ENCODE data around the gene GP5. TPM values are rescaled to one million over a fixed set of nuclear protein-coding genes. Genes with fewer than 3 reads are reported as not detected.

Gene GP5
- total RNA-seq, 1 donor from 2014 or later = 0.15 TPM

DNA sequence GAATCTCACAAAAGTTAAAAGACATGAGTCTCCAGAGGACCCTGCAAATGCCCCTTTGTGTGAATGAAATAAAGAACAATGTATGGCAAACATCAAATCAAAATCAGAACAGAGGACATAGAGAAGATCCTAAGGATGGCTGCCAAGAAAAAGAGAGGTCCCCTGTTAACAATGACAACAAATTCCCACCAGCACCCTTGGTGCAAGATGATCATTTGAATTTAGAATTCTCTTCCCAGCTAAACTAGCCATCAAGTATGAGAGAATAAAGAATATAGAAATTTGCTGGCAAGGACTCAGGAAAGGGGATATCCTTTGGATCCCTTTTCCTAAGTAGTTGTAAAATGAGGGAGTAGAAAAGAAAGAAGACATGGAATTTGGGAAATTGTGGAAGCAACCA is 8.2 kb downstream of the GP5 start:
- no peak overlapping the region for H3K4me3 Mint-ChIP-seq (ENCODE audit: unreplicated experiment)
- TF ChIP-seq, protein P1, sequence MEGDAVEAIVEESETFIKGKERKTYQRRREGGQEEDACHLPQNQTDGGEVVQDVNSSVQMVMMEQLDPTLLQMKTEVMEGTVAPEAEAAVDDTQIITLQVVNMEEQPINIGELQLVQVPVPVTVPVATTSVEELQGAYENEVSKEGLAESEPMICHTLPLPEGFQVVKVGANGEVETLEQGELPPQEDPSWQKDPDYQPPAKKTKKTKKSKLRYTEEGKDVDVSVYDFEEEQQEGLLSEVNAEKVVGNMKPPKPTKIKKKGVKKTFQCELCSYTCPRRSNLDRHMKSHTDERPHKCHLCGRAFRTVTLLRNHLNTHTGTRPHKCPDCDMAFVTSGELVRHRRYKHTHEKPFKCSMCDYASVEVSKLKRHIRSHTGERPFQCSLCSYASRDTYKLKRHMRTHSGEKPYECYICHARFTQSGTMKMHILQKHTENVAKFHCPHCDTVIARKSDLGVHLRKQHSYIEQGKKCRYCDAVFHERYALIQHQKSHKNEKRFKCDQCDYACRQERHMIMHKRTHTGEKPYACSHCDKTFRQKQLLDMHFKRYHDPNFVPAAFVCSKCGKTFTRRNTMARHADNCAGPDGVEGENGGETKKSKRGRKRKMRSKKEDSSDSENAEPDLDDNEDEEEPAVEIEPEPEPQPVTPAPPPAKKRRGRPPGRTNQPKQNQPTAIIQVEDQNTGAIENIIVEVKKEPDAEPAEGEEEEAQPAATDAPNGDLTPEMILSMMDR (IDR thresholded peaks at IDR 0.05; ENCODE audit: partially characterized antibody, unreplicated experiment) = no peak

DNA sequence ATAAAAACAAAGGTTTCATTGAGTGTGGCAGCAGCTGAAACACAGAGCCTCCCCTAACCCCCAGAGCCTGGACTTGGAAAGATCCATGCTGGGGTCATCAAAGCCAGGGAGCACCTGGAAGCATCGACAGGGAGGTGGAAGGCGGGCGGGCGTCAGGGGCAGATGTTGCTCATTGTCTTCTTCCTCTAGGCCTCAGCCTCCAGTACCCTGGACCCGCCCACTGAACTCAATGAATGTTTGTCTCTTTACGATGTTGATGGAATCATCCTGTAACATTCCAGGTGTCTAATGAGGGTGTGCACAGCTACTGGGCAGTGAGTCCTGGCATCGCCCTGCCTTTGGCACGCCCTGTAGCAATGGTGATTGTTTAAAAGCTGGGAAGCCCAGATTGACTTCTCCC is 9.8 kb downstream of the GP5 start:
- TF ChIP-seq, protein P1 (IDR thresholded peaks at IDR 0.05; ENCODE audit: partially characterized antibody, unreplicated experiment) = no peak
- H3K36me3 Mint-ChIP-seq (ENCODE audit: unreplicated experiment) = peaks cover 14% of the 10 kb centered on the region
- peaks cover 8% of the 10 kb centered on the region for H3K27me3 Mint-ChIP-seq (ENCODE audit: unreplicated experiment)
- no peak for DNase-seq
- peaks cover 4% of the 10 kb centered on the region for H3K4me1 Mint-ChIP-seq (ENCODE audit: low read depth, unreplicated experiment)
- H3K4me3 Mint-ChIP-seq (ENCODE audit: unreplicated experiment) = no peak overlapping the region
- peaks cover 6% of the 10 kb centered on the region for H3K9me3 Mint-ChIP-seq (ENCODE audit: unreplicated experiment)
- no peak overlapping the region for H3K27ac Mint-ChIP-seq (ENCODE audit: unreplicated experiment)

More for the DNA sequence above, 8.2 kb downstream of the GP5 start:
- DNase-seq = no peak
- H3K27ac Mint-ChIP-seq (ENCODE audit: unreplicated experiment) = no peak overlapping the region
- H3K36me3 Mint-ChIP-seq (ENCODE audit: unreplicated experiment) = peaks cover 14% of the 10 kb centered on the region
- peaks cover 8% of the 10 kb centered on the region for H3K9me3 Mint-ChIP-seq (ENCODE audit: unreplicated experiment)
- peaks cover 8% of the 10 kb centered on the region for H3K27me3 Mint-ChIP-seq (ENCODE audit: unreplicated experiment)
- H3K4me1 Mint-ChIP-seq (ENCODE audit: low read depth, unreplicated experiment) = peaks cover 4% of the 10 kb centered on the region

DNA sequence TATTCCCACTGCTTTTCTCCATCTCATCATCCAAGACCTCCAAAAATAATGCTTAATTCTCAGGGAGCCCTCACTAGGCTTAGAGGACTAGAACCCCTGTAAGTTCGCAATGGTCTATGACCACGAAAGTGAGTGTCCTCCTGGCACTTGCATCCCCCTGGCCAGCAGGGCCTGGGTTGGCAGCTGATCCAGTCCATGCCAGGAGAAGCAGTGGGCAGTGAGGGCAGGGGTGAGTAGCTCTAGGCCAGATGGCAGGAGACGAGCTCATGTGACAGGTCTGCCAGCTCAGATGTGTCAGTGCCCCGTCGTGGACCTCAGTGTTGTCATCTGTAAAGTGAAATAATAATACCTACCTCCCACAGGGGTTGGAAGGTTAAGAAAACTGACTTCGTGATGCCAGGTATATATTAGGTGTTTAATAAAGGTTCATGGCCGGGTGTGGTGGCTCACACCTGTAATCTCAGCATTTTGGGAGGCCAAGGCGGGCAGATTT is 11.1 kb downstream of the GP5 start:
- TF ChIP-seq, protein P1 (IDR thresholded peaks at IDR 0.05; ENCODE audit: partially characterized antibody, unreplicated experiment) = no peak
- Mint-ChIP-seq H3K9me3 (ENCODE audit: unreplicated experiment) (peaks cover 6% of the 10 kb centered on the region), H3K36me3 (ENCODE audit: unreplicated experiment) (peaks cover 14% of the 10 kb centered on the region), H3K4me1 (ENCODE audit: low read depth, unreplicated experiment) (peaks cover 4% of the 10 kb centered on the region), H3K4me3 (ENCODE audit: unreplicated experiment) (no peak overlapping the region), H3K27ac (ENCODE audit: unreplicated experiment) (no peak overlapping the region), H3K27me3 (ENCODE audit: unreplicated experiment) (peaks cover 8% of the 10 kb centered on the region)
- no peak for DNase-seq

DNA sequence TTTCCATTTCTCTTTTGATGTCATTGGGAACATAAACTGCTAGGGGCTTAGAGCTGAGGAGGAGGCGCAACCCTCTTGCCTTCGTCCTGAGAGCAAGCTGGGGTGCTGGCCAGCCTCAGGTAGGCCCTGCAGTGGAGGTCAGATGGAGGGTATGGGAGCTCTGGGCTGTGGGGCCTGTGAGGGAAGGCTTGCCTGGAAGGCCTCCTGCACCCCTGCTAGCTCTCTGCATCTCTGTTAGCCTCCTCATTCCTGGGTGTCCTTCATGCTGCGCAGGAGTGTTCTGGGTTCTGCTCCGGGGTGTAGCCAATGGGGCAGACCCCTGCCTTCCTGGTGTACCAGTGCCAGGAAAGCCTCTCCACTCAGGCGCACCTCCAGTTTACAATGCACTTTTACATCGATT is 11.8 kb downstream of the GP5 start:
- Mint-ChIP-seq H3K27me3 (ENCODE audit: unreplicated experiment) (peaks cover 8% of the 10 kb centered on the region), H3K36me3 (ENCODE audit: unreplicated experiment) (peaks cover 14% of the 10 kb centered on the region), H3K4me3 (ENCODE audit: unreplicated experiment) (no peak overlapping the region), H3K4me1 (ENCODE audit: low read depth, unreplicated experiment) (peaks cover 4% of the 10 kb centered on the region), H3K27ac (ENCODE audit: unreplicated experiment) (no peak overlapping the region), H3K9me3 (ENCODE audit: unreplicated experiment) (peaks cover 6% of the 10 kb centered on the region)
- TF ChIP-seq, protein P1 (IDR thresholded peaks at IDR 0.05; ENCODE audit: partially characterized antibody, unreplicated experiment) = no peak
- no peak for DNase-seq

DNA sequence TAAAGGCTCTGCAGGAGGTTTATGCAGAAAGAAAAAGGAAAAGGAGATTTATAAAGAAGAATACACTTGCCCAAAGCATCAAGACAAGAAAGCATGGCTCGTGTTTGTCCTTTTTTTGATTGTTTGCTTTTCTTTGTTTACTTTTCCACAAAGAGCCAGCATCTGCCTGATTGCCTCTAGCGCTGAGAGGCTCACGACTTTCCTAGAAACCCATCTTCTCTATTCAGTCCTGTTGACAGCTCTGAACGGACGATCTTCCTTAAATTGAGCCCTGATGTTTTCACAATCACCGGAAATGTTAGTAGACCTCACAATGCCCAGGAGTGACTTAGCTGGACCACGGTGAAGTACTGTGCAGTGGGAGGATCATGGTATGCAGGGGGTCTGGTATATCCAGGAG is 12.4 kb downstream of the GP5 start:
- Mint-ChIP-seq H3K27ac (ENCODE audit: unreplicated experiment) (no peak overlapping the region), H3K4me1 (ENCODE audit: low read depth, unreplicated experiment) (peaks cover 4% of the 10 kb centered on the region), H3K9me3 (ENCODE audit: unreplicated experiment) (peaks cover 6% of the 10 kb centered on the region), H3K4me3 (ENCODE audit: unreplicated experiment) (no peak overlapping the region), H3K27me3 (ENCODE audit: unreplicated experiment) (peaks cover 8% of the 10 kb centered on the region), H3K36me3 (ENCODE audit: unreplicated experiment) (peaks cover 14% of the 10 kb centered on the region)
- DNase-seq = no peak
- TF ChIP-seq, protein P1 (IDR thresholded peaks at IDR 0.05; ENCODE audit: partially characterized antibody, unreplicated experiment) = no peak

Data from glutamatergic neuron (in vitro differentiated cells).